Measurements from ENCODE around the gene CTSE. TPM values are rescaled to one million over a fixed set of nuclear protein-coding genes. Genes with fewer than 3 reads are reported as not detected.

The CTSE gene
- total and polyA plus RNA-seq, 9 donors, result 0.09 to 1.3 (median 0.37) TPM

- Histone ChIP-seq H3K27ac (ENCODE audit: low read length) (no peak overlapping the region), H3K9me3 (replicated peaks; ENCODE audit: control insufficient read depth, low read depth, low read length) (no peaks in the 10 kb centered on the region), H3K36me3 (ENCODE audit: control insufficient read depth, insufficient read depth, low read length) (no peaks in the 10 kb centered on the region), H3K27me3 (ENCODE audit: control insufficient read depth, insufficient read depth, low read length) (no peaks in the 10 kb centered on the region), H3K4me3 (ENCODE audit: low read length) (no peak overlapping the region), H3K4me1 (ENCODE audit: control insufficient read depth, insufficient read depth, low read length) (no peaks in the 10 kb centered on the region)
- DNase-seq, result no peak
- WGBS (ENCODE audit: insufficient coverage), result 86% methylated on average over 8 of the region's 9 CpGs
Observed at GRCh38 chr1:206021008-206021625, 2.6 kb downstream of the CTSE start.

DNA sequence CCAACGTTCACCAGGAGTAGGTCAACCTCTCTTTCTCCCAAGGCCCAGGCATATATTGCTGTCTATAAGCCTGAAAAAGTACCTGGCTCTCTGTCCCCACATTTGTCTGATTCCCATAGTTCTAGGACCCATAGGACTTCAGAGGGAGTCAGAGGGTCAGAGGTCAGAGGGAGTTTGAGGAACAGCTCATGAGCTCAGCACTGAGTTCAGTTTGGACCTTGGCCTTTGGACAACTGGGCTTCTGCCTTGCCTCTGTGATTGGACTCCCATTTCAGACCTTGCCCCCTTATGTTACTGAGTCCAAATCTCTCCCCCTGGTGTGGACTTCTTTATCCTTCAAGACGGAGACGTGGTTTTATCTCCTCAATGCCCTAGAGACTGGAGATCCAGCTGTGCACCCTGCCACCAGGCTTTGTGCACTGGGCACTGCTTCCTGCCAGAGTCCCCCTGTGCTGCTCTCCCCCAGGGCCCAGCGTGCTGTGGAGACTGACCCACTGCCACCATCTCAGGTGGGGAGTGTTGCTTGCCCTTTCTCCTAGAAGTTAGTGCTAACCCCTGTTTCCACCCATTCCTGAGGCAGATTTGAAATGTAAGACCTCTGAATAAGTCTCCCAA is 3.2 kb downstream of the CTSE start:
- DNase-seq, result no peak
- Histone ChIP-seq H3K4me3 (ENCODE audit: low read length) (no peak overlapping the region), H3K9me3 (replicated peaks; ENCODE audit: control insufficient read depth, low read depth, low read length) (no peaks in the 10 kb centered on the region), H3K36me3 (ENCODE audit: control insufficient read depth, insufficient read depth, low read length) (no peaks in the 10 kb centered on the region), H3K4me1 (ENCODE audit: control insufficient read depth, insufficient read depth, low read length) (no peaks in the 10 kb centered on the region), H3K27ac (ENCODE audit: low read length) (no peak overlapping the region), H3K27me3 (ENCODE audit: control insufficient read depth, insufficient read depth, low read length) (no peaks in the 10 kb centered on the region)
- WGBS (ENCODE audit: insufficient coverage), result 92% methylated on average over 4 of the region's 4 CpGs

DNA sequence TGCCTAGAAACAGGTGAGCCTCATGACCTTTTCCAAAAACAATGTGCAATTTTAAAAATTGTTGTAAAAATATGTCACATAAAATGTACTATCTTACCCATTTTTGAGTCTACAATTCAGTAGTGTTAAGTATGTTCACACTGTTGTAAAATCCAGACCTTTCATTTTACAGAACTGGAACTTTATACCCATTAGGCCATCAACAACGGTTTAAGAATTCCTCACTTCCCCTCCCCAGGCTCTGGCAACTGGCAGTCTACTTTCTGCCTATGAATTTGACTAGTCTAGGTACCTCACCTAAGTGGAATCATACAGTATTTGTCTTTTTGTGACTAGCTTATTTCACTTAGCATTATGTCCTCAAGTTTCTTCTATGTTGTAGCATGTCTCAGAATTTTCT is 8.6 kb downstream of the CTSE start:
- no peaks in the 10 kb centered on the region for H3K36me3 ChIP-seq (ENCODE audit: control insufficient read depth, insufficient read depth, low read length)
- no peak for DNase-seq
- H3K27ac ChIP-seq (ENCODE audit: low read length), result no peak overlapping the region
- no peaks in the 10 kb centered on the region for H3K9me3 ChIP-seq (replicated peaks; ENCODE audit: control insufficient read depth, low read depth, low read length)
- no peaks in the 10 kb centered on the region for H3K27me3 ChIP-seq (ENCODE audit: control insufficient read depth, insufficient read depth, low read length)
- H3K4me3 ChIP-seq (ENCODE audit: low read length), result no peak overlapping the region
- H3K4me1 ChIP-seq (ENCODE audit: control insufficient read depth, insufficient read depth, low read length), result peaks cover 13% of the 10 kb centered on the region
- no CpG with 5 or more reads among the region's 1 CpG for WGBS (ENCODE audit: insufficient coverage)

- no peak overlapping the region for H3K27ac ChIP-seq (ENCODE audit: low read length)
- H3K36me3 ChIP-seq (ENCODE audit: control insufficient read depth, insufficient read depth, low read length), result no peaks in the 10 kb centered on the region
- DNase-seq, result no peak
- no peak overlapping the region for H3K4me3 ChIP-seq (ENCODE audit: low read length)
- H3K27me3 ChIP-seq (ENCODE audit: control insufficient read depth, insufficient read depth, low read length), result no peaks in the 10 kb centered on the region
- no peaks in the 10 kb centered on the region for H3K9me3 ChIP-seq (replicated peaks; ENCODE audit: control insufficient read depth, low read depth, low read length)
- H3K4me1 ChIP-seq (ENCODE audit: control insufficient read depth, insufficient read depth, low read length), result peaks cover 14% of the 10 kb centered on the region
- WGBS (ENCODE audit: insufficient coverage), result 50% methylated on average over 1 of the region's 5 CpGs
Observed at GRCh38 chr1:206014601-206015000, 9.1 kb downstream of the CTSE start.

- H3K4me1 ChIP-seq (ENCODE audit: control insufficient read depth, insufficient read depth, low read length), result peaks cover 14% of the 10 kb centered on the region
- DNase-seq, result no peak
- H3K36me3 ChIP-seq (ENCODE audit: control insufficient read depth, insufficient read depth, low read length), result no peaks in the 10 kb centered on the region
- WGBS (ENCODE audit: insufficient coverage), result 75% methylated on average over 3 of the region's 6 CpGs
- no peak overlapping the region for H3K27ac ChIP-seq (ENCODE audit: low read length)
- H3K9me3 ChIP-seq (replicated peaks; ENCODE audit: control insufficient read depth, low read depth, low read length), result no peaks in the 10 kb centered on the region
- H3K27me3 ChIP-seq (ENCODE audit: control insufficient read depth, insufficient read depth, low read length), result no peaks in the 10 kb centered on the region
- H3K4me3 ChIP-seq (ENCODE audit: low read length), result no peak overlapping the region
Observed at GRCh38 chr1:206013026-206013795, 10.5 kb downstream of the CTSE start.

- Histone ChIP-seq H3K4me3 (ENCODE audit: low read length) (no peak overlapping the region), H3K4me1 (ENCODE audit: control insufficient read depth, insufficient read depth, low read length) (peaks cover 14% of the 10 kb centered on the region), H3K36me3 (ENCODE audit: control insufficient read depth, insufficient read depth, low read length) (no peaks in the 10 kb centered on the region), H3K27ac (ENCODE audit: low read length) (peak overlapping the region; percentile 17), H3K9me3 (replicated peaks; ENCODE audit: control insufficient read depth, low read depth, low read length) (no peaks in the 10 kb centered on the region), H3K27me3 (ENCODE audit: control insufficient read depth, insufficient read depth, low read length) (no peaks in the 10 kb centered on the region)
- peak; percentile 88 for DNase-seq
- 54% methylated on average over 12 of the region's 17 CpGs for WGBS (ENCODE audit: insufficient coverage)
Observed at GRCh38 chr1:206012086-206012859, 11.4 kb downstream of the CTSE start.

- H3K36me3 ChIP-seq (ENCODE audit: control insufficient read depth, insufficient read depth, low read length), result no peaks in the 10 kb centered on the region
- H3K4me3 ChIP-seq (ENCODE audit: low read length), result no peak overlapping the region
- H3K27ac ChIP-seq (ENCODE audit: low read length), result no peak overlapping the region
- H3K9me3 ChIP-seq (replicated peaks; ENCODE audit: control insufficient read depth, low read depth, low read length), result no peaks in the 10 kb centered on the region
- peaks cover 17% of the 10 kb centered on the region for H3K4me1 ChIP-seq (ENCODE audit: control insufficient read depth, insufficient read depth, low read length)
- 91% methylated on average over 6 of the region's 8 CpGs for WGBS (ENCODE audit: insufficient coverage)
- no peak for DNase-seq
- no peaks in the 10 kb centered on the region for H3K27me3 ChIP-seq (ENCODE audit: control insufficient read depth, insufficient read depth, low read length)
Observed at GRCh38 chr1:206011057-206011456, 12.6 kb downstream of the CTSE start.

DNA sequence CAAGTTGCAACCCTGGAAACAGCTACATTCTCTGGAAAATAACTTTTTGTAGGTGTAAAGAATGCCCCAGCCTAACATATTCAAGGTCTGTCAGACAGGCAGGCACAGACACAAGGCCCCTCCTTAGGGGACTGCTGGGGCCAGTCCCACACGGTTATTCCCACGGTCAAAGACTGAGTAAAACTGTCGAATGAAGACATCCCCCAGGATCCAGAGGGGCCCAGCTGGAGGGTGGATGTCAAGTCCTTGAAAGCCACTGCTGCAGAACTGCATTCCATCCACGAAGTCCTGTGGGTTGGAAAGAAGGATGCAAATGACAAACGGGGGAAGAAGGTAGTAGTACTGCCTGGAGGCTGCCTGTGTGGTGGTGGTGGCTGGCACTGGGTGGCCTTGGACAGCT is 13.6 kb downstream of the CTSE start:
- Histone ChIP-seq H3K4me1 (ENCODE audit: control insufficient read depth, insufficient read depth, low read length) (peaks cover 27% of the 10 kb centered on the region), H3K4me3 (ENCODE audit: low read length) (no peak overlapping the region), H3K27ac (ENCODE audit: low read length) (no peak overlapping the region), H3K27me3 (ENCODE audit: control insufficient read depth, insufficient read depth, low read length) (no peaks in the 10 kb centered on the region), H3K36me3 (ENCODE audit: control insufficient read depth, insufficient read depth, low read length) (no peaks in the 10 kb centered on the region), H3K9me3 (replicated peaks; ENCODE audit: control insufficient read depth, low read depth, low read length) (no peaks in the 10 kb centered on the region)
- WGBS (ENCODE audit: insufficient coverage), result 12% methylated on average over 3 of the region's 5 CpGs
- DNase-seq, result no peak

DNA sequence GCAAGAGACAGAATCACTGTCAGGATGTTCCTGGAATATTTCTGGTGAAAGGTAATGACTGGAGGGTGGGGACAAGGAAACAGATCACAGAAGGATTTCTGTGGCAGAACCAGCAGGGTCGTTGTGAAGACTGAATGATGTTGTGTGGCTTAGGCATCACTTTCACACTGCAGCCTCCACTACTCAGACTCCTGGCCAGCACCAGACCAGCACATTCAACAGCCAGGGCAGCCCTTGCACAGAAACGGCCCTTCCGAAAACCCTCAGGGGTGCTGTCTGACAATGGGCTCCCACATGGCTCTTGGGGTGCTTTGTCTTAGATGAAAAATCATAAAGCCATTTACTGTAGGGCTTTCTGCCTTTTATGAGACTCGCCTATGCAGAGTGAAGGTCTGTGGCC is 16.7 kb downstream of the CTSE start:
- peaks cover 49% of the 10 kb centered on the region for H3K4me1 ChIP-seq (ENCODE audit: control insufficient read depth, insufficient read depth, low read length)
- no peaks in the 10 kb centered on the region for H3K27me3 ChIP-seq (ENCODE audit: control insufficient read depth, insufficient read depth, low read length)
- no peak for DNase-seq
- no peaks in the 10 kb centered on the region for H3K9me3 ChIP-seq (replicated peaks; ENCODE audit: control insufficient read depth, low read depth, low read length)
- no peak overlapping the region for H3K4me3 ChIP-seq (ENCODE audit: low read length)
- no peak overlapping the region for H3K27ac ChIP-seq (ENCODE audit: low read length)
- H3K36me3 ChIP-seq (ENCODE audit: control insufficient read depth, insufficient read depth, low read length), result no peaks in the 10 kb centered on the region
- 100% methylated on average over 1 of the region's 4 CpGs for WGBS (ENCODE audit: insufficient coverage)

DNA sequence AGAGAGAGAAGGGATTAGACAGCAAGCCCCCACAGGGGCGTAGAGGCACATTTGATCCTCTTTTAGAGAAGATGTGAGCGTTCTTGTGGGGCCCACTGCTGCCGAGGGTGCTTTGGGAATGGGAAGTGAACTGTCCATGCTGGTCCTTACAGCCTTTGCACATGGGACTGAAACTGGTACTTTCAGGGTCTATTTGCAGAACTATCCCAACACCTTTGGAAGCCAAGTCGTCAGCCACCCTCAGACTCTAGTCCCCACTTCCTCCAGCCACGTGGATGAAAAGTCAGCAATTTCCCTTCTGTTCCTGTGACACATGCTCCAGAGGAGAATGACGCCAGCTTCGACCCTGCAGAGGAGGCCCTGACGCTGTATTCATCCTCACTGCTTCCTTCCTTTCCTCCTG is 17.9 kb downstream of the CTSE start:
- no peaks in the 10 kb centered on the region for H3K9me3 ChIP-seq (replicated peaks; ENCODE audit: control insufficient read depth, low read depth, low read length)
- no peak overlapping the region for H3K4me3 ChIP-seq (ENCODE audit: low read length)
- peak; percentile 69 for DNase-seq
- peaks cover 3% of the 10 kb centered on the region for H3K36me3 ChIP-seq (ENCODE audit: control insufficient read depth, insufficient read depth, low read length)
- 34% methylated on average over 6 of the region's 8 CpGs for WGBS (ENCODE audit: insufficient coverage)
- peaks cover 52% of the 10 kb centered on the region for H3K4me1 ChIP-seq (ENCODE audit: control insufficient read depth, insufficient read depth, low read length)
- H3K27ac ChIP-seq (ENCODE audit: low read length), result no peak overlapping the region
- no peaks in the 10 kb centered on the region for H3K27me3 ChIP-seq (ENCODE audit: control insufficient read depth, insufficient read depth, low read length)
